Measurements from ENCODE around the gene PRIM2. TPM values are rescaled to one million over a fixed set of nuclear protein-coding genes. Genes with fewer than 3 reads are reported as not detected.
A peak's percentile ranks its signal among the peaks of the same experiment; 100 is the strongest.
"Not testable (repeated sequence)": the region's sequence is repeated elsewhere in the genome, so short reads cannot be mapped to it uniquely, and the experiment has no call there.

Gene PRIM2, protein sequence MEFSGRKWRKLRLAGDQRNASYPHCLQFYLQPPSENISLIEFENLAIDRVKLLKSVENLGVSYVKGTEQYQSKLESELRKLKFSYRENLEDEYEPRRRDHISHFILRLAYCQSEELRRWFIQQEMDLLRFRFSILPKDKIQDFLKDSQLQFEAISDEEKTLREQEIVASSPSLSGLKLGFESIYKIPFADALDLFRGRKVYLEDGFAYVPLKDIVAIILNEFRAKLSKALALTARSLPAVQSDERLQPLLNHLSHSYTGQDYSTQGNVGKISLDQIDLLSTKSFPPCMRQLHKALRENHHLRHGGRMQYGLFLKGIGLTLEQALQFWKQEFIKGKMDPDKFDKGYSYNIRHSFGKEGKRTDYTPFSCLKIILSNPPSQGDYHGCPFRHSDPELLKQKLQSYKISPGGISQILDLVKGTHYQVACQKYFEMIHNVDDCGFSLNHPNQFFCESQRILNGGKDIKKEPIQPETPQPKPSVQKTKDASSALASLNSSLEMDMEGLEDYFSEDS
- total RNA-seq = 4.3 TPM

DNA sequence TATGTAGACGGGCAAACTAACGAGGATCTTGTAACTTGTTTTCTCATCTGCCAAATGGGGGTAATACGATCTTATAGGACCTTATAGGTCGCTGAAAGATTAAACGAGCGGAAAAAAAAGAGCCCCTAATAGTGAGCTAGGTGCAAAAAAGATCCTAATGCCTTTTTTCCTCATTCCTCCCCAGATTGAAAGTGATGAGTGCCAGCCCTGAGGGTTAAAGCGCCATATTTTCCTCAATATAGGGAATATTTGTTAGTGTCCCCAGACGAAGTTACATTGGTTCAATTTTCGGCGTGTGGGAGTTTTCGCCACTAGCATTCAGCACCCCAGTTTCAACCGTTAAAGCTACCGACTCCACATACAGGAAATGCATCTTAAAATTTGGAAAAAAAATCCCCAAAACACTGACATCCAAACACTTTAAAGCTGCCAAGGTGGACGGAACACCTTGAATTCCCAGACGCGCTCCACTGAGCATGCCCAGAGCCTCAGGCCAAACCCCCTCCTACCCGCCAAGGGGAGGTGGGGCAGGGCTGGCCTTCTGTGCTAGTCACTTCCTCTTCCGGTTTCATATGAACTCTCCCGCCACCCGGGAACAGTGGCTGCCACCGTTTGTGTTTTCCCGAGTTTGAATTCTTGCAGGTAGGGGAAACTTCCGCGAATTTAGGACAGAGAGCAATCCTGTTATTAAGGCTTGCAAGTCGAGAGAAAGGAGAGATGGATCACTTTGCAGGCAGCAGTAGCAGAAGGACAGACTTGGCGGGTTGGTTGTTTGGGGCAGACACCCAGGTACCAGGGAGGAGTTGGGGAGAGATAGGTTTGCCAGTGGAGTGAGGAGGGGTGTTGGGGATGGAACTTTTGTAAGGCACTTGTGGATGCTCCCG lies at the start of gene PRIM2:
TSS of gene PRIM2 (plus strand) at position 571 of the 884 bp plus-strand sequence. CDS start 816 bp downstream, outside the sequence.
- peak; percentile 96 for ATAC-seq
- DNase-seq (ENCODE audit: low spot score) = peak; percentile 89

- ATAC-seq (no peak), DNase-seq (ENCODE audit: low spot score) (no peak)
Observed at GRCh38 chr6:57268294-57268640, 49.2 kb upstream of the PRIM2 start.

DNA sequence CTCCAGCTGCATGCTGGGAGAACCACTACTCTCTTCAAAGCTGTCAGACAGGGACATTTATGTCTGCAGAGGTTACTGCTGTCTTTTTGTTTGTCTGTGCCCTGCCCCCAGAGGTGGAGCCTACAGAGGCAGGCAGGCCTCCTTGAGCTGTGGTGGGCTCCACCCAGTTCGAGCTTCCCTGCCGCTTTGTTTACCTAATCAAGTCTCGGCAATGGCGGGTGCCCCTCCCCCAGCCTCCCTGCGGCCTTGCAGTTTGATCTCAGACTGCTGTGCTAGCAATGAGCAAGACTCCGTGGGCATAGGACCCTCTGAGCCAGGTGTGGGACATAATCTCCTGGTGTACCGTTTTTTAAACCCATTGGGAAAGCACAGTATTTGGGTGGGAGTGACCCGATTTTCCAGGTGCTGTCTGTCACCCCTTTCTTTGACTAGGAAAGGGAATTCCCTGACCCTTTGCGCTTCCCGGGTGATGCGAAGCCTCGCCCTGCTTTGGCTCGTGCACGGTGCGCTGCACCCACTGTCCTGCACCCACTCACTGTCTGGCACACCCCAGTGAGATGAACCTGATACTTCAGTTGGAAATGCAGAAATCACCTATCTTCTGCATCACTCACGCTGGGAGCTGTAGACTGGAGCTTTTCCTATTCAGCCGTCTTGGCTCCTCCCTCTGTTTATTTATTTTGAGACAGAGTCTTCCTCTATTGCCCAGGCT lies 43.2 kb upstream of the PRIM2 start:
- DNase-seq (ENCODE audit: low spot score); ATAC-seq: not testable (repeated sequence)

DNA sequence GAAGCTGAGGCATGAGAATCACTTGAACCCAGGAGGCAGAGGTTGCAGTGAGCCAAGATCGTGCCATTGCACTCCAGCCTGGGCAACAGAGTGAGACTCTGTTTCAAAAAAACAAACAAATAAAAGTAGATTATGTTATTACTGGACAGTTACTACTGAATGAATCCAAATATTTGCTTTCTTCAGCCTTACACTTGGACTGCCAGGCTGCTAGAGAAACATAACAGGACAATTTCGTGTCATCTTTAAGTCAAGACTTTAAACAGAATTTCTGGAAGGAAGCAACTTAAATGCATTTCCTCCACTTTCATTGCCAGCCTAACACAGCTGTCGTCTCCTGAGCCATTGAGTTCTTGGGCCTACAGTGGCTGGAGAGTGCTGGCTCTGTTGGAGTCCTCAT lies 42.0 kb upstream of the PRIM2 start:
- ATAC-seq = no peak
- no peak for DNase-seq (ENCODE audit: low spot score)

- ATAC-seq = no peak
- no peak for DNase-seq (ENCODE audit: low spot score)
Observed at GRCh38 chr6:57276946-57277345, 40.5 kb upstream of the PRIM2 start.

DNA sequence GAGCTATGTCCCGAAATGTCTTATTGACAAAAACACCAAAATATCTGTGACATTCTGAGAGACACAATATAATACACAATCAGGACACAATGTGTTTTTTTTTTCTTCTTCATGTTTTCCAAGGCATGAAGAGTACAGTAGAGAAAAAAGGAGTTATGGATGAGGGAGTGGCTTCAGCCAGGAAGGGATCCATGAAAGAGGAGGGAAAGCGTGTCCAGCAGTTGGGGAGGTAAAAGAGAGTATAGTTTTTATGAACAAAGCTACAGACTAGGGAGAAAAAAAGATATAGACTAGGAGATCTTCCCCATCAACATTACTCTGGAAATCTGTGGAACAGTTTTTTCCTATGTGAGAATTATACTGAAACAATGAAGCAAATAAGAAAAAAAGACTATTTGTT lies 38.9 kb upstream of the PRIM2 start:
- ATAC-seq (no peak), DNase-seq (ENCODE audit: low spot score) (no peak)

GRCh38 chr6:57279013-57279412 lies 38.4 kb upstream of the PRIM2 start:
- no peak for DNase-seq (ENCODE audit: low spot score)
- ATAC-seq = no peak

GRCh38 chr6:57283106-57283505 lies 34.3 kb upstream of the PRIM2 start:
- ATAC-seq = no peak
- DNase-seq (ENCODE audit: low spot score) = no peak

DNA sequence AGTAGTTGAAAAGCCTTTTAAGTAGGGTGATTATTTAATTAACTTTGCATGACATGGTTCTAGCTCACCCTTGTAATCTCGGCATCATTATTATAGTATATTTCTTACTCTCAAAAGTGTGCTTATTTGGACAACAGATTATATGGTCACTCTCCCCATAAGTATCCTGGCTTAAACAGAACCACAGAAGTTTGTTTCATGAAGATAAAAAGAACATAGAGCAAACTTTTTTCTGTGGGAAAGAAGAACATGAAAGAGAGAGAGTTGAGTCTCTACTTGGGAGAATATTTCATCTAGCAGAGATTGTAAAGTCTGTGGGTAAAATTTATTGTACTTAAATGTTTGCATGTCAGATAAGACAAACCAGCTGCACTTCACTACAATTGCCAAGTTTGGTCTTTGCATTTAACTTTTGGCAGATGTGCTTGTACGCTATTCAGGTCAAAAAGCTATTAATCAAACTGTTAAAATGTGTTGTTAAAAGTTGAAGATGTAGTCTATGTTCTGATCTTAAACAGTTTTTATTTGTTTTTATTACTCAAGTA lies 33.4 kb upstream of the PRIM2 start:
- no peak for DNase-seq (ENCODE audit: low spot score)
- ATAC-seq = no peak

- not testable (repeated sequence) for DNase-seq (ENCODE audit: low spot score); ATAC-seq
Observed at GRCh38 chr6:57288136-57288535, 29.3 kb upstream of the PRIM2 start.

- not testable (repeated sequence) for DNase-seq (ENCODE audit: low spot score)
Observed at GRCh38 chr6:57293472-57293871, 24.0 kb upstream of the PRIM2 start.

DNA sequence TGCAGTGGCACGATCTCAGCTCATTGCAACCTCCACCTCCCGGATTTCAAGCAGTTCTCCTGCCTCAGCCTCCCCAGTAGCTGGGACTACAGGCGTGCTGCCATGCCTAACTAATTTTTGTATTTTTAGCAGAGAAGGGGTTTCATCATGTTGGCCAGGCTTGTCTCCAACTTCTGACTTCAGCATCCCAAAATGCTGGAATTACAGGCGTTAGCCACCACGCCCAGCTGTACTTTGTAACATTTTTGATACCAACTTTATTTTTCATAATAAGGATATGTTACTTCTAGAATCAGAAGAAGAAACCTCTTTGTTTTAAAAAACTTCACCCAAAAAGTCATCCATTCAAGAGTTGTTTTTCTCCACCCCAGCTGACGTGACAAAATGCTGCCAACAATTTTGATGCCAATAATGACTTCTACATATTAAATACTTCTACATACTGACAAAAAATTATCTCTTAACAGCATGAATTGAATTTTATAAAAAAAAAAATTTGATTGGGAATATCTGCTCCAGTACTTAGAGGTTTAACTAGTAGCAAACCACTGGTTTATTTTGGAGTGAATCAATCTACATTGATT lies 22.5 kb upstream of the PRIM2 start:
- no peak for DNase-seq (ENCODE audit: low spot score)
- no peak for ATAC-seq

More at GRCh38 chr6:57293472-57293871, 24.0 kb upstream of the PRIM2 start:
- ATAC-seq = not testable (repeated sequence)

GRCh38 chr6:57297505-57297904 lies 19.9 kb upstream of the PRIM2 start:
- ATAC-seq = no peak
- DNase-seq (ENCODE audit: low spot score) = no peak

DNA sequence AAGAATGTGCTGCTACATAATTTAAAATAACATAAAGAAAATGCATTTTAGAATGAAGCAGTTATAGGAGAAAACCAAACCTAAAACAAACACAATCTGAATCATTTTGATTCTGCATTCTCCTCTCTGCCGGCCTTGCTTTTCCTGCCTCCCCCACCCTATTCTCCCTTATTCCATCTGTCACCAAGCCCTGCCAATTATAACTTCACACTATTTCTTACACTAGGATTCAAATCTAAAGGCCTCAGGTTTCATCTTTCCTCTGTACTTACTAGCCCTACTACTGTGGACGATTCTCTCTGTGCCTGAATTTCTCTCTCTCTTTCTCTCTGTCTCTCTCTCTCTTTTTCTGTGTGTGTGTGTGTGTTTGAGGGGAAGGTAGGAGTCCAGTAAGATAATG lies 18.7 kb upstream of the PRIM2 start:
- no peak for ATAC-seq
- no peak for DNase-seq (ENCODE audit: low spot score)

- DNase-seq (ENCODE audit: low spot score) (no peak), ATAC-seq (no peak)
Observed at GRCh38 chr6:57301757-57302156, 15.7 kb upstream of the PRIM2 start.

DNA sequence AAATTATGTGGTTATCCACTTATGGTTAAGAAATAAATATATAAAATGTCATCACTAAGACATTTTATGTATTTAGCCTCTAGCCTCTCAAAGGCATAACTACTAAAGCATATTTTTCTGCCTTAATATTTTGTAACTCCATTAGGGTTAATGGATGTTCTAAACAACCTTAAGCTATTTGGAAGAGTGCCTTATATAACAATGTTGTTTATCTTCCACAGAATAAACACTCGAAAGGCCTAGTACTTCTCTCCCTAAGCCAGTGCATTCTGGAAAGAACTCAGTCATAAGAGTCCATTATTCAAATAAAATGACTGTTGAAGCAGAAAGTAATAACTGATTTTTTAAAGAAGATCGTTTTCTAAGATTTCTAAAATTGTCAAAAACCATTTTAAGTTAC lies 15.0 kb upstream of the PRIM2 start:
- DNase-seq (ENCODE audit: low spot score) (no peak), ATAC-seq (no peak)

DNA sequence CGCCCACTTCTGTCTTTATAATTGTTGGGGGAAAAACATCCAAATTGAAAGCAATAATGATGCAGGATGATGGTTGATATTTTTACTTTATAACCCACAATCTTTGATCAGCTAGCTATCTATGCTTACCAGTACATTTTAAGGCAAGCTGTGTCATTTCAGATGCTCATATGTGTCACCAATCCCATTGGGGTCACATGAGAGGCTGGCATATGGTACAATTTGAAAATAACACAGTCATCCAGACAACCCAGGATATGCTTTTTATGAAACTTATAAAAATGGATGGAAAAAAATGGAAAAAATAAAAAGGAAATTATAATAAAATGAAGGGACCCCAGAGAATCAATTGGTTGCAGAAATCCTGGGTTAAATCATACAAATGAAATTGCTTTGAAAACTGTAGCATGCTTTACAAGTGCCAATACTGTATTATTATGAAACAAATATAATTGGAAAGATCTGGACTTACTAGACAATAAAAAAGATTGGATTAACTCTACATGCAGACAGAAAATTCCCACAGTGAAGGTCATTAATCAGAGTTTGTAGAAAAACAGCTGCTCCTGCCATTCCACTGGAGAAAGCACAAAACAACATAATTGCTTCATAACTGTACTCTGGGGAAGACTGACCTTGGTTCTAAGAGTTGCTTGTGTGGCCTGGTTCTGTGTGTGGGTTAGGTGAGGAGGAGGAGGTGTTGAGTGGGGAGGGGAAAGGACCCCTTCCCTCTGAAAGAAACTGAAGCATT lies 13.3 kb upstream of the PRIM2 start:
- ATAC-seq (no peak), DNase-seq (ENCODE audit: low spot score) (no peak)

DNA sequence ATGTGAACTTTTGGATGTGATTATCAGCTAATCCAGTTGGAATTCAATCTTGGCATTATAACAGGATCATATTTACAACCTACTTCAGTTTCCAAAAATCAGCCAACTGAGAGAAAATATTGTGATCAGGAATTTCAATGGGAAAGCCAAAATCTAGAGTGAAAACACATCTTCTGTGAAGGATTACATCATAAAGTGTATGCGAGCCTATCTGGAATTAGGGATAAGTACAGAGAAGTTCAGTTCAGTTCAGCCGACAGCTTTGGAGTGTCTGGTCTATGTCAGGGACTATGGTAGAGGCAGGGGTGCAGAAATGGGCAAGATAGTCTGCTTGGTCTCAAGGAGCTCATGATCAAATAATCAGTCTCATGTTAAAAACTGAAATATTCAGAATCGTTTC lies 12.3 kb upstream of the PRIM2 start:
- DNase-seq (ENCODE audit: low spot score) = no peak

GRCh38 chr6:57305761-57306160 lies 11.7 kb upstream of the PRIM2 start:
- ATAC-seq = no peak
- DNase-seq (ENCODE audit: low spot score) = no peak

More for the DNA sequence above, 12.3 kb upstream of the PRIM2 start:
- no peak for ATAC-seq

DNA sequence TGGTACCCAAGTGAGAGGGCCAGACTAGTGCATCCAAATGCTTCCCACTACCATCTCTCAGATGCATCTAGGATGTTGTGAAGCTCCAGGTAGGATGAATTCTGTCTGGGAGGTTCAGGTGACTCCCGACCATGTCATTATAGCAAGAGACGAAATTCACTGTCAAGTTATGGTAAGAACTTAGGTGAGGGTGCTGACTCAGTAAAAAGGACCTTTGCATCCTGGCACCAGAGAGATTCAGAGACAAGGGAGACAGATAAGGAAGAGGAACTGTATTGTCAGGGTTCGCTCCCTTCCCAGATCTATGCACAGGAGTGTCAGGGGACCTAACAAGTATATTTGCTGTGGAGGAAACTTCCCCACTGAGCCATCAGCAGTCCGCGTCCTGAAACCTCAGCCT lies 11.2 kb upstream of the PRIM2 start:
- ATAC-seq (no peak), DNase-seq (ENCODE audit: low spot score) (no peak)
